RWPE1 (cell line): ENCODE data around the gene DMRTA2.
A peak's percentile ranks its signal among the peaks of the same experiment; 100 is the strongest.

Experiments
- CTCF ChIA-PET: fragments of 350-600 bp; sonication (Branson Sonifier 250); formaldehyde crosslinking; extraction: SDS; loops from one replicate; lab custom pipeline; 2021; lab: Yijun Ruan, JAX
- POLR2A ChIA-PET: fragments of 400-600 bp; formaldehyde crosslinking; extraction: SDS; loops from one replicate; lab custom pipeline; 2020; ENCODE audit warnings: antibody characterized with exemption; ENCODE audit not compliant: low non-redundant PET; lab: Yijun Ruan, JAX
- DNase-seq: peaks from one replicate; pipeline ENCODE4 v3.0.0; 2012; ENCODE audit warnings: low spot score
- H3K27ac ChIP-seq: fragments of 450-650 bp; 2 replicates; pipeline ENCODE4 v1.5.1; 2017
- TF ChIP-seq, protein P1 (sequence below): fragments of 450-650 bp; conservative IDR thresholded peaks from 2 replicates; pipeline ENCODE4 v1.5.1; 2017; ENCODE audit warnings: low read depth, mild to moderate bottlenecking

Gene DMRTA2

DNA sequence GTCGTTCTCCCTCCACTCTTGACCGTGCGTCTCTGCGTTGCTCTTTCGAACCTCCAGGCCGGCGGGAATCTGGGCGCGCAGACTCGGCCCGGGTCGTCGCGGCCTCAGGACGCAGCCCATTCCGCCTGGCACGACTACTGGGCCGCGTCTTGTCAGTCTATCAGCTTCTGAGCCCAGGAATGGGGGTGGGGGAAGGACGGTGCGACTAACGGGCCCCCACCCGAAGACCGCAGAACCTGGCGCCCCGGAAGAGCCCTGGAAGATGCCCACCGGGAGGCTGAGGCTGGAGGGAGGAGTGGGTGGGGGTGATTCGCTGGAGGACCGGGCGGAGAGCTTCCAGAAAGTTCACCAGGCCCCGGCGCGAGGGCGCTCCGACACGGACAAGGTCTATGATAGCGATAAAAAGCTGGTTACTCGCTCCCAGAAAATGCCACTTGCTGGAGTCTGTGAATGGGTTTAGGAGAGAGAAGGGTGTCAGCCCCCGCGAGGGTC lies 1.7 kb upstream of the DMRTA2 start:
- no peak overlapping the region for H3K27ac ChIP-seq
- no peak for DNase-seq
- TF ChIP-seq, protein P1, sequence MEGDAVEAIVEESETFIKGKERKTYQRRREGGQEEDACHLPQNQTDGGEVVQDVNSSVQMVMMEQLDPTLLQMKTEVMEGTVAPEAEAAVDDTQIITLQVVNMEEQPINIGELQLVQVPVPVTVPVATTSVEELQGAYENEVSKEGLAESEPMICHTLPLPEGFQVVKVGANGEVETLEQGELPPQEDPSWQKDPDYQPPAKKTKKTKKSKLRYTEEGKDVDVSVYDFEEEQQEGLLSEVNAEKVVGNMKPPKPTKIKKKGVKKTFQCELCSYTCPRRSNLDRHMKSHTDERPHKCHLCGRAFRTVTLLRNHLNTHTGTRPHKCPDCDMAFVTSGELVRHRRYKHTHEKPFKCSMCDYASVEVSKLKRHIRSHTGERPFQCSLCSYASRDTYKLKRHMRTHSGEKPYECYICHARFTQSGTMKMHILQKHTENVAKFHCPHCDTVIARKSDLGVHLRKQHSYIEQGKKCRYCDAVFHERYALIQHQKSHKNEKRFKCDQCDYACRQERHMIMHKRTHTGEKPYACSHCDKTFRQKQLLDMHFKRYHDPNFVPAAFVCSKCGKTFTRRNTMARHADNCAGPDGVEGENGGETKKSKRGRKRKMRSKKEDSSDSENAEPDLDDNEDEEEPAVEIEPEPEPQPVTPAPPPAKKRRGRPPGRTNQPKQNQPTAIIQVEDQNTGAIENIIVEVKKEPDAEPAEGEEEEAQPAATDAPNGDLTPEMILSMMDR, result no peak
- POLR2A ChIA-PET, result no interaction called here
- CTCF ChIA-PET, result no interaction called here

GRCh38 chr1:50424045-50424883 lies 1.0 kb upstream of the DMRTA2 start:
- TF ChIP-seq, protein P1, result no peak
- POLR2A ChIA-PET, result no interaction called here
- no peak for DNase-seq
- H3K27ac ChIP-seq, result no peak overlapping the region
- CTCF ChIA-PET, result interaction anchor here (0.6 to 0.7 kb wide), 4 partner anchors 14 to 1664 kb away, joined by 3 to 6 read pairs (median 4); no protein-coding TSS in a partner anchor

DNA sequence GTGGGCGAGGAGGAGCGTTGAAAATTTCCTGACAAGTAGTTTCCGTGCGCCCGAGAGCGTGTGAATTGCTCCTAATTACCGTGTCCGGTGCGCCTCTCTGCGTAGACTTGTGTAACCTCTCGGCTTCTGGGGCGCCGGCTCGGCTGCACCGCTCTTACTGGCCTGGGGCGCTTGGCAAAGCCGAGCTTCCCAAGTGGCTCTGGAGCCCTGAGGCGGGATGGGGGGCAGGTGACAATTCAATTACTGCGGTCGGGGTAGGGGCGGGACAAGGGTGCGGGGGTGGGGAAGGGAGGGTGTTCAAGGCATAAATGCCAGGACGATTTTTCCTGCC lies 392 bp upstream of the DMRTA2 start:
- POLR2A ChIA-PET, result no interaction called here
- no peak overlapping the region for H3K27ac ChIP-seq
- DNase-seq, result peak; percentile 36
- CTCF ChIA-PET, result interaction anchor here (0.6 to 0.7 kb wide), 4 partner anchors 14 to 1663 kb away, joined by 3 to 6 read pairs (median 4); no protein-coding TSS in a partner anchor
- TF ChIP-seq, protein P1, result no peak

DNA sequence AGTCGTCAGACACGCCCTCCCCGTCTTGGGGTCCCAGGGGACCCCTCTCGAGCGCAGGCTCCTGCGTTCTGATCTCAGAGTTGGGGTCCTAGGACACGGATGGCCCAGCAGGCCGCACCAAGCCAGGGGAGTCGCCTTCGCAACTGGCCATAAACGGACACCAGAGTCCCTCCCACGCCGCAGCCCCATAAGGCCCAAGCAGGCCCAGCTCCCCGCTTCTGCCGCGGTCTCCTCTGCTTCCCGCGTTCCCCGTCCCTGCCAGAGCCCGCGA lies 633 bp downstream of the DMRTA2 start:
- no peak for DNase-seq
- TF ChIP-seq, protein P1, result no peak
- ChIA-PET POLR2A (no interaction called here), CTCF (no interaction called here)
- no peak overlapping the region for H3K27ac ChIP-seq

DNA sequence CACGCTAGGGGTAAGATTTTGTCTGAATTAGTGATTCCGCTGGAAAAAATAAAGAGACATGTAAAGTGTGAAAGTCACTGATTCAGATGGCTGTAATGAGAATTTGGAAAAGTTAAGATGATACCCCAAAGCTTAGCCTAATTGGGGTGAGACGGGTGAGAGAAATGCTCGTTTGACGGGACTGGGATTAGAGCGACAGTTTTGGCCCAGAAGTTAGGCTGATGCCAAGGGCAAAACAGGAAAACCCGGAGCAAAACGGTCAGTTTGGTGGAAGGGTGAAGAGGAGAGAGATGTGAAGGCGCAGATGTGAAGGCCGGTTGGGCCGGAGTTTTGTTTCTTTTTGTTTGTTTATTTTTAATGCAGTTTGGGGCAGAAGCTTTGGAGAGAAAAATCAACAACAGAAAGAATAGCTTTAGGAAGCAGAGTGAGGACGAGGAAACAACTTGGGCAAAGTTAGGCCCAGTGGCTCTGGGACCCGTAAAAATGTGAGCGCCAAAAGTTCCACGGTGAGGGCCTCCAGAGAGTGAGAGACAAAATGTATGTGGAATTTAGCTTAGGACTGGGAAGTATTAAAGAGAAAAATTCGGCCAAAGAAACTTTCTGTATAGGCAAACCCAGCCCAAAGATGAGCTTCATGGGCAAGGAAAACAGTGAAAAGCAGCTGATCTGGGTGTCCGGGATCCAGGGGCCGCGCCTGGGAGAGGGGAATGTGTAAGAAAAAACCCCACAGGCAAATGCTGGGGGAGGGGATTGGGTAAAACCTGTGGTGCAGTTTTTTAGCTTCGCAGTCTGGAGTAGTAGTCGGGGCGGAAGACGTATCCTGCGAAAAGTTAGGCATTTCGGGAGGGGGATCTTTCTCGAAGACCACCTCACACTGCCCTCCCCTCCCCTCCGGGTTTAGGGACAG lies 1.2 kb downstream of the DMRTA2 start:
- CTCF ChIA-PET, result no interaction called here
- DNase-seq, result no peak
- POLR2A ChIA-PET, result no interaction called here
- TF ChIP-seq, protein P1, result no peak
- H3K27ac ChIP-seq, result no peak overlapping the region

GRCh38 chr1:50421366-50421748 lies 1.9 kb downstream of the DMRTA2 start:
- ChIA-PET POLR2A (no interaction called here), CTCF (no interaction called here)
- DNase-seq, result no peak
- TF ChIP-seq, protein P1, result no peak
- H3K27ac ChIP-seq, result no peak overlapping the region
